ENCODE data around the gene TUFT1. TPM values are rescaled to one million over a fixed set of nuclear protein-coding genes. Genes with fewer than 3 reads are reported as not detected.

Gene TUFT1
- total and polyA plus RNA-seq, 2 of the 8 experiments (the other 6 are each of a cell fraction or from before 2014, with no cell fraction given): 7.3 to 10.4 TPM

- no peak for DNase-seq (ENCODE audit: low read depth in 1 of 2, low spot score in 2 of 2)
- Histone ChIP-seq H2BK20ac (ENCODE audit: low read length) (no peak overlapping the region), H3K27me3 (replicated peaks in 1 of 4; ENCODE audit: control insufficient read depth in 3 of 4, extremely low read depth in 1 of 4, insufficient read depth in 3 of 4, low read length in 3 of 4) (no peaks in the 10 kb centered on the region), H3K4me1 (replicated peaks in 1 of 4; ENCODE audit: control insufficient read depth in 3 of 4, insufficient read depth in 4 of 4, low read length in 3 of 4) (no peaks in the 10 kb centered on the region), H4K91ac (replicated peaks; ENCODE audit: insufficient read length, low read length) (no peak overlapping the region), H2BK120ac (replicated peaks; ENCODE audit: low read depth, low read length) (no peak overlapping the region), H3K23me2 (ENCODE audit: low read depth, low read length) (no peaks in the 10 kb centered on the region), H4K20me1 (replicated peaks in 1 of 2; ENCODE audit: control insufficient read depth in 1 of 2, insufficient read depth in 2 of 2, low read length in 2 of 2) (no peaks in the 10 kb centered on the region), H2BK12ac (ENCODE audit: low read depth, low read length) (no peak overlapping the region), H3K18ac (ENCODE audit: extremely low read depth, low read length) (no peak overlapping the region), H3K4ac (replicated peaks; ENCODE audit: insufficient read length, low read depth, low read length) (no peak overlapping the region), H3K4me2 (ENCODE audit: insufficient read depth in 1 of 2, low read depth in 2 of 2, low read length in 2 of 2) (no peak overlapping the region), H3K79me2 (ENCODE audit: control insufficient read depth in 1 of 2, insufficient read depth in 2 of 2, low read length in 2 of 2) (no peaks in the 10 kb centered on the region), H3K23ac (ENCODE audit: insufficient read length) (no peak overlapping the region), H3K9me3 (ENCODE audit: insufficient read depth in 2 of 2, low read depth in 1 of 2, low read length in 1 of 2) (no peaks in the 10 kb centered on the region), H2BK15ac (ENCODE audit: low read length) (no peak overlapping the region), H2AFZ (ENCODE audit: low read length) (no peak overlapping the region), H3K27ac (ENCODE audit: low read depth, low read length) (no peak overlapping the region), H3K36me3 (ENCODE audit: control insufficient read depth in 2 of 4, insufficient read depth in 4 of 4, low read length in 3 of 4) (peaks cover 21 to 53% (median 35%) of the 10 kb centered on the region in 4 experiments; a peak in 7 of 8 replicates), H4K8ac (ENCODE audit: extremely low read depth, insufficient read depth, low read length) (no peak overlapping the region), H3K56ac (replicated peaks; ENCODE audit: insufficient read length, low read depth, low read length) (no peak overlapping the region), H2BK5ac (ENCODE audit: low read depth, low read length) (no peak overlapping the region), H3K4me3 (ENCODE audit: extremely low read depth in 1 of 4, insufficient read depth in 2 of 4, low read depth in 3 of 4, low read length in 4 of 4) (no peak overlapping the region), H3K79me1 (ENCODE audit: low read depth, low read length) (peaks cover 2% of the 10 kb centered on the region; the same call in 1 of the 2 replicates), H2AK5ac (ENCODE audit: low read depth, low read length) (no peak overlapping the region), H3K14ac (ENCODE audit: insufficient read length) (no peak overlapping the region), H4K5ac (ENCODE audit: insufficient read length, low read depth, low read length) (no peak overlapping the region), H3K9ac (replicated peaks in 1 of 4; ENCODE audit: extremely low read depth in 1 of 4, low read depth in 3 of 4, low read length in 3 of 4) (no peak overlapping the region)
- WGBS, 2 experiments (ENCODE audit: extremely low coverage in 1 of 2, insufficient coverage in 1 of 2, insufficient read length in 1 of 2, insufficient replicate concordance in 2 of 2, low coverage in 1 of 2, low lambda C conversion rate in 2 of 2, missing lambda C conversion rate in 1 of 2): 97% methylated on average over 11 of the region's 11 CpGs; no CpG with 5 or more reads in 1 of the 2 experiments
- no peak for TF ChIP-seq YY1 (IDR thresholded peaks at IDR 0.05; ENCODE audit: low read depth, low read length)
- POLR2A ChIA-PET (ENCODE audit: partially characterized antibody): interaction anchor here (3.7 to 18.0 kb wide), 2 partner anchors 12 kb away, joined by 38 to 283 read pairs; partner anchors contain the start of genes CGN and TUFT1
- FAIRE-seq: no peak
- CTCF ChIA-PET (ENCODE audit: partially characterized antibody): interaction anchor here (0.7 to 8.8 kb wide), 4 partner anchors 8 to 205 kb away, joined by 3 to 54 read pairs (median 3); no protein-coding TSS in a partner anchor
Measured at GRCh38 chr1:151529211-151529702, 10.9 kb upstream of the TUFT1 start.
